ENCODE data around the gene MIDN. TPM values are rescaled to one million over a fixed set of nuclear protein-coding genes. Genes with fewer than 3 reads are reported as not detected.
"Not testable (repeated sequence)": the region's sequence is repeated elsewhere in the genome, so short reads cannot be mapped to it uniquely, and the experiment has no call there.

MIDN gene
- total and polyA plus RNA-seq, 2 donors (not counting 3 experiments of a cell fraction or from before 2014, with no cell fraction given), result 20.0 to 85.9 TPM

DNA sequence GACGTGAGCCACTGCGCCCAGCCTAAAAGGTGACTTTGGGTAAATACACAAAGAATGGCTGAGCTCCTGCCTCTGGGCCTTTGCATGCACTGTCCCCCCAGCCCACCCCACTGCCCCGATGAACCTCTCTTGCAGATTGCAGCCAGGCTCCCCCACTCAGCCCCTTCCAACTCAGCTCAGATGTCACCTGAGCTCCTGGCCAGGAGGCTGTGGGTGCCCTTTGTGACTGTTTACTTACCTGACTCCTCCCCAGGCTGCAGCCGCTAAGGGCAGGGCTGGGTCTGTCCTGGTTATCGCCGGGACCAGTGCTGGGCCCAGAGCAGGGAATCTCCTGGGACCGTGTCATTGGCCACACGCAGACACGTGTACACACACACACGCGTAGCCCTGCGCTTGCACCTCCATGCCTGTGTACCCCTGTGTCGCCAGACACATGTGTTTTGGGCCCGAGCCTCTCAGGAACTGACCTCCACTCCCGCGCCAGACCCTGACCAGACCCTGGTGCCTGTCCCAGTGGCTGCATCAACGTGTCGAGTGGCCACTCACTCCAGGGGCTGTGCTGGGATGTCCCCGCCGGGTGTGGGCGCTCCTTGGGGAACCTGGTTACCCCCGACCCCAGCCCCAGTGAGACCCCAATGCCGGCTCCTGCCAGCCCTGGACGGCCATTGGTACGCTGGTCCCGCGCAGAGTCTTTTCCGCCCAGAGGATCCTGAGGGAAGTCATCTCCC is 56.0 kb downstream of the MIDN start:
- CTCF ChIA-PET, result interaction anchor here (1.0 to 1.6 kb wide), 2 partner anchors 8 to 12 kb away, joined by 4 to 7 read pairs; no protein-coding TSS in a partner anchor
- Histone ChIP-seq H3K9me1 (replicated peaks; ENCODE audit: control insufficient read depth, extremely low read depth, insufficient read depth, low read length) (no peaks in the 10 kb centered on the region), H3K27me3 (ENCODE audit: control insufficient read depth in 2 of 2, insufficient read depth in 2 of 2, low read length in 2 of 2) (no peaks in the 10 kb centered on the region), H2AFZ (ENCODE audit: low read depth, low read length) (no peak overlapping the region), H3K4me1 (ENCODE audit: control insufficient read depth, extremely low read depth, insufficient read depth, low read length) (no peaks in the 10 kb centered on the region), H3K36me3 (ENCODE audit: control insufficient read depth in 2 of 2, extremely low read depth in 1 of 2, insufficient read depth in 2 of 2, low read length in 2 of 2) (no peaks in the 10 kb centered on the region), H3K4me2 (ENCODE audit: insufficient read depth, low read length) (no peak overlapping the region), H3K9me3 (replicated peaks; ENCODE audit: control insufficient read depth, insufficient read depth, low read length) (no peaks in the 10 kb centered on the region), H3K4me3 (replicated peaks in 1 of 3; ENCODE audit: insufficient read depth in 1 of 3, low read depth in 1 of 3, low read length in 3 of 3) (no peak overlapping the region), H3K9ac (replicated peaks; ENCODE audit: extremely low read depth, insufficient read depth, low read length) (no peak overlapping the region), H3K27ac (ENCODE audit: insufficient read depth, low read depth, low read length) (no peak overlapping the region), H4K20me1 (replicated peaks; ENCODE audit: control insufficient read depth, extremely low read depth, insufficient read depth, low read length) (no peaks in the 10 kb centered on the region), H3K79me2 (ENCODE audit: control insufficient read depth, insufficient read depth, low read length) (no peaks in the 10 kb centered on the region)
- dilution Hi-C loops (cut with MboI; ENCODE audit: extremely low pct_ligation_motif_present, low sequenced_read_pairs) (no loop called here), intact Hi-C loops (cut with micrococcal nuclease) (no loop called here)
- DNase-seq (ENCODE audit: low read depth, low spot score), result no peak
- no peak for FAIRE-seq
- BruUV-seq (replicated peaks), result no TSS peak
- POLR2A ChIA-PET, result interaction anchor here (0.6 kb wide), 1 partner anchor 522 kb away, joined by 9 read pairs; no protein-coding TSS in a partner anchor
- TF ChIP-seq EZH2 (IDR thresholded peaks at IDR 0.05; ENCODE audit: borderline replicate concordance, low read depth, low read length, severe bottlenecking), result no peak
- no peak for TF ChIP-seq MYC (IDR thresholded peaks at IDR 0.05; ENCODE audit: low read depth, low read length)
- TF ChIP-seq POLR2A (IDR thresholded peaks at IDR 0.05; ENCODE audit: low read depth, low read length), result no peak
- TF ChIP-seq, protein P1, sequence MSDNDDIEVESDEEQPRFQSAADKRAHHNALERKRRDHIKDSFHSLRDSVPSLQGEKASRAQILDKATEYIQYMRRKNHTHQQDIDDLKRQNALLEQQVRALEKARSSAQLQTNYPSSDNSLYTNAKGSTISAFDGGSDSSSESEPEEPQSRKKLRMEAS (IDR thresholded peaks at IDR 0.05; ENCODE audit: insufficient read depth, insufficient read length), result no peak
- TF ChIP-seq POLR2AphosphoS5 (IDR thresholded peaks at IDR 0.05; ENCODE audit: insufficient read depth, low read depth, low read length), result no peak
- TF ChIP-seq, protein P2, sequence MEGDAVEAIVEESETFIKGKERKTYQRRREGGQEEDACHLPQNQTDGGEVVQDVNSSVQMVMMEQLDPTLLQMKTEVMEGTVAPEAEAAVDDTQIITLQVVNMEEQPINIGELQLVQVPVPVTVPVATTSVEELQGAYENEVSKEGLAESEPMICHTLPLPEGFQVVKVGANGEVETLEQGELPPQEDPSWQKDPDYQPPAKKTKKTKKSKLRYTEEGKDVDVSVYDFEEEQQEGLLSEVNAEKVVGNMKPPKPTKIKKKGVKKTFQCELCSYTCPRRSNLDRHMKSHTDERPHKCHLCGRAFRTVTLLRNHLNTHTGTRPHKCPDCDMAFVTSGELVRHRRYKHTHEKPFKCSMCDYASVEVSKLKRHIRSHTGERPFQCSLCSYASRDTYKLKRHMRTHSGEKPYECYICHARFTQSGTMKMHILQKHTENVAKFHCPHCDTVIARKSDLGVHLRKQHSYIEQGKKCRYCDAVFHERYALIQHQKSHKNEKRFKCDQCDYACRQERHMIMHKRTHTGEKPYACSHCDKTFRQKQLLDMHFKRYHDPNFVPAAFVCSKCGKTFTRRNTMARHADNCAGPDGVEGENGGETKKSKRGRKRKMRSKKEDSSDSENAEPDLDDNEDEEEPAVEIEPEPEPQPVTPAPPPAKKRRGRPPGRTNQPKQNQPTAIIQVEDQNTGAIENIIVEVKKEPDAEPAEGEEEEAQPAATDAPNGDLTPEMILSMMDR (IDR thresholded peaks at IDR 0.05; ENCODE audit: extremely low read depth in 1 of 2, insufficient read depth in 1 of 2, low read depth in 1 of 2, low read length in 2 of 2), result no peak
- no peak for TF ChIP-seq JUN (IDR thresholded peaks at IDR 0.05; ENCODE audit: borderline replicate concordance, insufficient read depth, insufficient read length, low read depth)
- TF ChIP-seq GATA2 (IDR thresholded peaks at IDR 0.05; ENCODE audit: insufficient read depth, insufficient read length, low read depth, low read length), result no peak
- TF ChIP-seq FOS (IDR thresholded peaks at IDR 0.05; ENCODE audit: borderline replicate concordance, insufficient read depth, low read length), result no peak

DNA sequence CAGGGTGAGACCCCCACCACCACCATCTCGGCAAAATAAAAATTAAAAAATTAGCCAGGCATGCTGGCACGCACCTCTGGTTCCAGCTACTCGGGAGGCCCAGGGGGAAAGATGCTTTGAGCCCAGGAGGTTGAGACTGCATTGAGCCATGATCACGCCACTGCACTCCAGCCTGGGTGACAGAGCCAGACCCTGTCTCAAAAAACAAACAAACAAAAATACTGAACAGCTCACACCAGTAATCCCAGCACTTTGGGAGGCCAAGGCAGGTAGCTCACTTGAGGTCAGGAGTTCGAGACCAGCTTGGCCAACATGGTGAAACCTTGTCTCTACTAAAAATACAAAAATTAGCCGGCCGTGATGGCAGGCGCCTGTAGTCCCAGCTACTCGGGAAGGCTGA is 57.0 kb downstream of the MIDN start:
- FAIRE-seq; dilution Hi-C loops (cut with MboI; ENCODE audit: extremely low pct_ligation_motif_present, low sequenced_read_pairs); H3K4me2 ChIP-seq (ENCODE audit: insufficient read depth, low read length); H3K27ac ChIP-seq (ENCODE audit: insufficient read depth, low read depth, low read length); H3K27me3 ChIP-seq (ENCODE audit: control insufficient read depth in 2 of 2, insufficient read depth in 2 of 2, low read length in 2 of 2); DNase-seq (ENCODE audit: low read depth, low spot score); H3K79me2 ChIP-seq (ENCODE audit: control insufficient read depth, insufficient read depth, low read length); H4K20me1 ChIP-seq (replicated peaks; ENCODE audit: control insufficient read depth, extremely low read depth, insufficient read depth, low read length); H3K36me3 ChIP-seq (ENCODE audit: control insufficient read depth in 2 of 2, extremely low read depth in 1 of 2, insufficient read depth in 2 of 2, low read length in 2 of 2); H3K9ac ChIP-seq (replicated peaks; ENCODE audit: extremely low read depth, insufficient read depth, low read length); H3K9me3 ChIP-seq (replicated peaks; ENCODE audit: control insufficient read depth, insufficient read depth, low read length); H3K4me1 ChIP-seq (ENCODE audit: control insufficient read depth, extremely low read depth, insufficient read depth, low read length); H3K4me3 ChIP-seq (replicated peaks in 1 of 3; ENCODE audit: insufficient read depth in 1 of 3, low read depth in 1 of 3, low read length in 3 of 3); intact Hi-C loops (cut with micrococcal nuclease); CTCF ChIA-PET; H3K9me1 ChIP-seq (replicated peaks; ENCODE audit: control insufficient read depth, extremely low read depth, insufficient read depth, low read length); BruUV-seq (replicated peaks); H2AFZ ChIP-seq (ENCODE audit: low read depth, low read length): not testable (repeated sequence)
- POLR2A ChIA-PET, result interaction anchor here (0.7 kb wide), 1 partner anchor 47 kb away, joined by 5 read pairs; no protein-coding TSS in a partner anchor

Measured in endothelial cell of umbilical vein (primary cell).